Activated CD4-positive, alpha-beta T cell treated with anti-CD3 and anti-CD28 coated beads for 36 hours (primary cell): Measurements from ENCODE around the gene IL36B. TPM values are rescaled to one million over a fixed set of nuclear protein-coding genes. Genes with fewer than 3 reads are reported as not detected.
A peak's percentile ranks its signal among the peaks of the same experiment; 100 is the strongest.

Experiments
- ATAC-seq: fragments of 200-7000 bp; cut with Tn5 transposase; one replicate; pipeline ENCODE4 v1.10.0; 2021; ENCODE audit warnings: mild to moderate bottlenecking, moderate library complexity
- CTCF ChIA-PET: fragments of 350-600 bp; sonication (Branson Sonifier 250); formaldehyde crosslinking; loops from one replicate; lab custom pipeline; 2021; ENCODE audit warnings: antibody characterized with exemption; lab: Charles Lee
- POLR2A ChIA-PET: fragments of 350-600 bp; sonication (Branson Sonifier 250); formaldehyde crosslinking; loops from one replicate; lab custom pipeline; 2021; ENCODE audit warnings: antibody characterized with exemption, inconsistent platforms; lab: Charles Lee
- DNase-seq: peaks from one replicate; pipeline ENCODE4 v3.0.0-alpha.2; 2020
- H3K27ac Mint-ChIP-seq: one replicate; pipeline ENCODE4 v1.8.0; 2021; ENCODE audit warnings: mixed read lengths
- H3K27me3 Mint-ChIP-seq: one replicate; pipeline ENCODE4 v1.8.0; 2021; ENCODE audit warnings: mixed read lengths
- H3K36me3 Mint-ChIP-seq: one replicate; pipeline ENCODE4 v1.8.0; 2021; ENCODE audit warnings: low read depth, mixed read lengths
- H3K4me1 Mint-ChIP-seq: one replicate; pipeline ENCODE4 v1.8.0; 2021; ENCODE audit warnings: mixed read lengths
- H3K4me3 Mint-ChIP-seq: one replicate; pipeline ENCODE4 v1.8.0; 2021; ENCODE audit warnings: mild to moderate bottlenecking, moderate library complexity, mixed read lengths
- H3K9me3 Mint-ChIP-seq: one replicate; pipeline ENCODE4 v1.8.0; 2021; ENCODE audit warnings: low read depth, mixed read lengths
- intact Hi-C, 2 experiments: fragments of 100-400 bp; cut with DNase I in 1 of 2; cut with micrococcal nuclease in 1 of 2; formaldehyde crosslinking; loops; one replicate each; pipeline versions ENCODE4 v1.14.2 to v1.15.1; 2022 to 2024; cut with DNase I, micrococcal nuclease
- total RNA-seq, 2 experiments: library from RNA; stranded (reverse); gene quantifications; one replicate each; pipeline ENCODE4 v1.2.3, GENCODE V29; 2021

The IL36B gene
- total RNA-seq, 2 experiments from 2014 or later, result not detected

DNA sequence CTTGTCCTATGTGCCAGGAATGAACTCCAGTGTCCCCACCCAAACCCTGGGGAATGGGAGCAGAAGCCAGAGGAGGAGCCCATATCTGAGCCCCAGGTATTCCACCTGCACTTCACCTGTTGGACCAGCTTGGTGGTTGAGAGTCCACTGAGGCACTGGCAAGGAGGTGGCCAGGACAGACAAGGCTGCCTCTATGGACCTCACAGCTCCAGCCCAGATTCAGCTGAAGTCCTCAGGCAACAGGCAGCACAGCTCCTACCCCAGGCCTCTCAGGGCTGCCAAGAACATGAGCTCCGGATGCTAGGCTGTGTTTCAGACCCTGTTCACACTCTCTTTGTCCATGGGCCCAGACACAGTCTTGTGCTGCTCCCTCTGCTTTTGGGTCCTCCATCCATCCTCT is 12.2 kb upstream of the IL36B start:
- Mint-ChIP-seq H3K4me1 (no peaks in the 10 kb centered on the region), H3K27ac (no peak overlapping the region), H3K4me3 (no peak overlapping the region), H3K9me3 (no peaks in the 10 kb centered on the region), H3K36me3 (no peaks in the 10 kb centered on the region), H3K27me3 (peaks cover 5% of the 10 kb centered on the region)
- DNase-seq (no peak), ATAC-seq (no peak)
- ChIA-PET CTCF (interaction anchor here (0.7 to 3.2 kb wide), 5 partner anchors 11 to 73 kb away, joined by 3 to 7 read pairs (median 4); no protein-coding TSS in a partner anchor), POLR2A (no interaction called here)
- intact Hi-C loops, result no loop called here

GRCh38 chr2:113064281-113064680 is 11.6 kb upstream of the IL36B start:
- DNase-seq, result no peak
- Mint-ChIP-seq H3K4me1 (no peaks in the 10 kb centered on the region), H3K4me3 (no peak overlapping the region), H3K36me3 (no peaks in the 10 kb centered on the region), H3K27me3 (peaks cover 4% of the 10 kb centered on the region), H3K27ac (no peak overlapping the region), H3K9me3 (no peaks in the 10 kb centered on the region)
- ChIA-PET POLR2A (no interaction called here), CTCF (interaction anchor here (0.7 to 3.2 kb wide), 5 partner anchors 11 to 73 kb away, joined by 3 to 7 read pairs (median 4); no protein-coding TSS in a partner anchor)
- ATAC-seq, result no peak
- intact Hi-C loops, result no loop called here

DNA sequence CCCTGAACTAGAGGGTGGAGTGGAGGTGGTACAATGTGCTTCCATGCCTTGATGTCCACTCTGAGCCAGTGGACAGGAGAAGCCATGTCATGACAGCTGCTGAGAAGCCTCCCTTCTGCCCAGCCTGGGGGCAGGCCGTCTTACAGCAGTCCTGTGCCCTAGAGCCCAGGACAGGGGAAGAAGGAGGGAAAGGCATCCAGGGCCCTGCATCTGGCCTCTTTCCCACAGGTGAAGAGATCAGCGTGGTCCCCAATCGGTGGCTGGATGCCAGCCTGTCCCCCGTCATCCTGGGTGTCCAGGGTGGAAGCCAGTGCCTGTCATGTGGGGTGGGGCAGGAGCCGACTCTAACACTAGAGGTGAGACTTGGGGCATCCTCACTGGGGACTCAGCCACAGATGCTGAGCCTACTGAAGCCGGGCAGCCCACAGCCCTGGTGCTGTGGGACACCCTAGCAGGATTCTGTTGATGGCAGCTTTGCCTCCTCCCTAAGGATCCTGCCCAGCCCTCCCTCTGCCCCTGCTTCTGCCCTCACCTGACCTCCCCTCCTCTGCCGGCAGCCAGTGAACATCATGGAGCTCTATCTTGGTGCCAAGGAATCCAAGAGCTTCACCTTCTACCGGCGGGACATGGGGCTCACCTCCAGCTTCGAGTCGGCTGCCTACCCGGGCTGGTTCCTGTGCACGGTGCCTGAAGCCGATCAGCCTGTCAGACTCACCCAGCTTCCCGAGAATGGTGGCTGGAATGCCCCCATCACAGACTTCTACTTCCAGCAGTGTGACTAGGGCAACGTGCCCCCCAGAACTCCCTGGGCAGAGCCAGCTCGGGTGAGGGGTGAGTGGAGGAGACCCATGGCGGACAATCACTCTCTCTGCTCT is 9.5 kb upstream of the IL36B start:
- ATAC-seq (no peak), DNase-seq (no peak)
- Mint-ChIP-seq H3K4me1 (peaks cover 2% of the 10 kb centered on the region), H3K4me3 (no peak overlapping the region), H3K27ac (no peak overlapping the region), H3K27me3 (peaks cover 2% of the 10 kb centered on the region), H3K36me3 (no peaks in the 10 kb centered on the region), H3K9me3 (no peaks in the 10 kb centered on the region)
- POLR2A ChIA-PET, result no interaction called here
- intact Hi-C loops, result no loop called here
- CTCF ChIA-PET, result interaction anchor here (0.7 to 3.2 kb wide), 2 partner anchors 18 to 120 kb away, joined by 3 to 7 read pairs; no protein-coding TSS in a partner anchor

DNA sequence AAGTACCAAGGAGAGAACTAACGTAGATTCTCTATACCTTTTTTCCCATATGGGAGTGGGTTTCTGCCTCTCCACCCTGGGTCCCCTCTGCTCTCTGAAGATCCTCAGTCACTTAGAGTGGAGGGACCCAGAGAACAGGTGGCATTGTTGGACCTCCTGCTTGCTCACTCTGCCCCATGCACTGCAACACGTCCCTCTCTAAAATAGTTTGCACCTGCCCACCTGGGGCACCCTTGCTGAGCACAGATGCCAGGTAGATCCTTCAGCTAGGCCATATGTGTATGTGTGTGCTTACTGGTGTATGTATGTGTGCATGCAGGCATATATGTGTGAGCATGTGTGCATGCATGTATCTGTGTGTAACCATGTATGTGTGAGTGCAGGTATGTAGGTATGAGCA is 8.6 kb upstream of the IL36B start:
- Mint-ChIP-seq H3K27me3 (peaks cover 2% of the 10 kb centered on the region), H3K4me1 (peaks cover 4% of the 10 kb centered on the region), H3K36me3 (no peaks in the 10 kb centered on the region), H3K27ac (no peak overlapping the region), H3K9me3 (peaks cover 2% of the 10 kb centered on the region), H3K4me3 (no peak overlapping the region)
- POLR2A ChIA-PET, result no interaction called here
- DNase-seq (no peak), ATAC-seq (no peak)
- intact Hi-C loops, result no loop called here
- CTCF ChIA-PET, result no interaction called here

GRCh38 chr2:113060796-113061195 is 8.1 kb upstream of the IL36B start:
- H3K27ac Mint-ChIP-seq, result no peak overlapping the region
- H3K4me3 Mint-ChIP-seq, result no peak overlapping the region
- DNase-seq (no peak), ATAC-seq (no peak)
- peaks cover 6% of the 10 kb centered on the region for H3K4me1 Mint-ChIP-seq
- H3K36me3 Mint-ChIP-seq, result peaks cover 1% of the 10 kb centered on the region
- CTCF ChIA-PET, result no interaction called here
- peaks cover 2% of the 10 kb centered on the region for H3K27me3 Mint-ChIP-seq
- intact Hi-C loops, result no loop called here
- peaks cover 4% of the 10 kb centered on the region for H3K9me3 Mint-ChIP-seq
- POLR2A ChIA-PET, result no interaction called here

DNA sequence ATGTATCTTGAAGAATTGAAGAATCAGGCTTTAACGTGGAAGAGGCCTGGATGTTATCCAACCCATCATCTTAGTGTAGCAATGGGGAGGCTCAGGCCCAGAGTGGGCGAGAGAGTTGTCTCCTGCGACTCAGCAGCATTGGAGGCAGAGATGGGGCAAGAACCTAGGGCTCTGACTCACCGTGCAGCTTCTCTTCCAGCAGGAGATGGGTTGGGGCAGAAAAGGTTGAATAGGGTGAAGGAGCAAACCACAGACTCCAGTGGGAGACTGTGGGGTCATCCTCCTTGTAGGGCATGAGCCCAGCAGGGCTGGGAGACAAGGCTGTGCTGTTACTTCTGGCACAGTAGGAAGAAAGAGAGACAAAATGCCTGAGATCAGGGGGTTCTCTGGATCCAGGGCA is 7.7 kb upstream of the IL36B start:
- H3K36me3 Mint-ChIP-seq, result peaks cover 5% of the 10 kb centered on the region
- H3K27ac Mint-ChIP-seq, result no peak overlapping the region
- DNase-seq (no peak), ATAC-seq (no peak)
- peaks cover 6% of the 10 kb centered on the region for H3K4me1 Mint-ChIP-seq
- POLR2A ChIA-PET, result no interaction called here
- no peak overlapping the region for H3K4me3 Mint-ChIP-seq
- H3K27me3 Mint-ChIP-seq, result peaks cover 2% of the 10 kb centered on the region
- intact Hi-C loops, result no loop called here
- CTCF ChIA-PET, result interaction anchor here (0.6 to 0.9 kb wide), 2 partner anchors 13 to 59 kb away, joined by 3 read pairs; no protein-coding TSS in a partner anchor
- H3K9me3 Mint-ChIP-seq, result peaks cover 5% of the 10 kb centered on the region

DNA sequence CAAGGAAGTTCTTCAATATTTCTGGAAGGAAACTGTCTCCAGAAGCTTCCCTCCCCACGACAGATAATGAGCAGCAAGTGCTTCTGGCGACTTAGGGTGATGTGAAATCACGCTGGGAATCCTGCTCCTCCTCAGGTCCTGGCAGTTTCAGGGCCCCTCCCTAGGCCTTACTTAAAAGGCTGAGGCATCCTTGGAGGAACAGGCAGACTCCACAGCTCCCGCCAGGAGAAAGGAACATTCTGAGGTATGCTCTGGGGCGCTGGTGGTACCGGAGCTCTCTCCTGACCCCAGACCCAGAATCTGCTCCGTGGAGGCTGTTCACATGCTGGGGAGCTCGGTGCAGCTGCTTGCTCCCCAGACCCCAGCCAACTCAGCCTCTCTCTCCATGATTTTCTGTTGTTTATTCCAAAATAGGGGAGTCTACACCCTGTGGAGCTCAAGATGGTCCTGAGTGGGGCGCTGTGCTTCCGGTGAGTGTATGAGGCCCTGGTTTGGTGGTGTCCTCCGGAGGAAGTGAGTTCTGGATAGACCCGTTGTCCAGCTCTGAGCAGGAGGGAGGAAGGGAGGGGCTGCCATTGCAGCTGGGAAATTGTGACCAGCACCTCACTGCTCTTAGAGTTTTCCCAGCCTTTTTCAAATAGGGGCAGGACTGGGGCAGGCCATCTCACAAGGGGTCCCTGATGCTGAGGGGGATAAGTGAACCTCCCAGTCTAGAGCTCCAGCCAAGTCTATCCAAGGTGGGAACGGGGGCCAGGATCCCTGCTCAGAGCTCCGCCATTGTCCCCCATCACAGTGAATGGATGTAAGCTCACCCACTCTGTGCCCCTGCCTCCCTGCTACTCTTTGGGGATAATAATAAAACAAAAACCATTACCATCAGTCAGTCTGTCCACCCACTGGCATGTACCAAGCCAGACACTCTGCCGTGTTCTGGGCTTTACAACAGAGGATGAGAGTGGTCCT is 6.6 kb upstream of the IL36B start, which contains the start of gene IL36RN:
Gene IL36RN (plus strand): TSS at position 201 of the 963 bp plus-strand sequence. CDS start 241 bp downstream, at position 442.
- Mint-ChIP-seq H3K36me3 (peaks cover 7% of the 10 kb centered on the region), H3K4me3 (no peak within 1 kb of the TSS), H3K9me3 (peaks cover 12% of the 10 kb centered on the region), H3K4me1 (peaks cover 6% of the 10 kb centered on the region), H3K27me3 (peaks cover 2% of the 10 kb centered on the region), H3K27ac (no peak within 1 kb of the TSS)
- no peak for DNase-seq
- ChIA-PET CTCF (interaction anchor here (0.9 to 1.0 kb wide), 2 partner anchors 12 to 59 kb away, joined by 3 read pairs; no protein-coding TSS in a partner anchor), POLR2A (interaction anchor here (0.5 to 1.2 kb wide), 2 partner anchors 114 to 267 kb away, joined by 3 to 6 read pairs; partner anchors contain the start of gene PSD4)
- intact Hi-C loops, result no loop called here
- ATAC-seq, result no peak

DNA sequence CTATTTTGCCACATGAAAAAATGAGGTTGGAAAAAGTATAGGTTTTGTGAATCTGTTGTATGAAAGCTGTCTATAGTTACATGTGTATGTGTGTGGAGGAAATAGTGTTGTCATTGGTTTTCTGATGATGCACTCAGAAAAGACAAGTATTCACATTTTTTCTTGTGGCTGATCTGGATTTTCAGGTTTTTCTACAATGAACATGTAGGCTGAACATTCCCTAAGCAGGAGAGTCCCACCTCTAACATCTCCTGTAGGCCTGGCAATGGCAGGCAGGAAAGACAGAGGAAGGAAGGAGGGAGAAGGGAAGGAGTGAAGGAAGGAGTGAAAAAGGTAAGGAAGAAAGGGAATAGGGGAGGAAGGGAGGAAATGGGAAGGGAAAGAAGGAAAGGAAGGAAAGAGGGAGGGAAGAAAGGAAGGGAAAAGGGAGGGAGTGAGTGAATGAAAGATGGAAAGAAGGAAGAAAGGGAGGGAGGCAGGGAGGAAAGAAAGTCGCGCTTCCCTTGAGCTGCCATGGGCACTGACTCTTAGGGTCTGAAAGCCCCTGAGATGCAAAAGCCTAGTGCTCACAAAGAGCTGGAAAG is 5.8 kb upstream of the IL36B start:
- peaks cover 2% of the 10 kb centered on the region for H3K27me3 Mint-ChIP-seq
- no peak overlapping the region for H3K27ac Mint-ChIP-seq
- ChIA-PET POLR2A (interaction anchor here (1.2 kb wide), 1 partner anchor 115 kb away, joined by 6 read pairs; the partner anchor contains the start of gene PSD4), CTCF (interaction anchor here (1.0 kb wide), 1 partner anchor 59 kb away, joined by 3 read pairs; no protein-coding TSS in a partner anchor)
- H3K4me1 Mint-ChIP-seq, result peaks cover 9% of the 10 kb centered on the region
- DNase-seq, result no peak
- no peak overlapping the region for H3K4me3 Mint-ChIP-seq
- no peak for ATAC-seq
- H3K9me3 Mint-ChIP-seq, result peaks cover 19% of the 10 kb centered on the region
- intact Hi-C loops, result no loop called here
- peaks cover 9% of the 10 kb centered on the region for H3K36me3 Mint-ChIP-seq

GRCh38 chr2:113057117-113057516 is 4.5 kb upstream of the IL36B start:
- DNase-seq (no peak), ATAC-seq (no peak)
- Mint-ChIP-seq H3K36me3 (peaks cover 9% of the 10 kb centered on the region), H3K4me1 (peaks cover 9% of the 10 kb centered on the region), H3K27me3 (peaks cover 2% of the 10 kb centered on the region), H3K4me3 (no peak overlapping the region), H3K27ac (no peak overlapping the region), H3K9me3 (peaks cover 21% of the 10 kb centered on the region)
- CTCF ChIA-PET, result interaction anchor here (1.1 to 1.2 kb wide), 2 partner anchors 25 to 115 kb away, joined by 4 read pairs; no protein-coding TSS in a partner anchor
- POLR2A ChIA-PET, result interaction anchor here (0.6 kb wide), 1 partner anchor 294 kb away, joined by 6 read pairs; no protein-coding TSS in a partner anchor
- intact Hi-C loops, result no loop called here

DNA sequence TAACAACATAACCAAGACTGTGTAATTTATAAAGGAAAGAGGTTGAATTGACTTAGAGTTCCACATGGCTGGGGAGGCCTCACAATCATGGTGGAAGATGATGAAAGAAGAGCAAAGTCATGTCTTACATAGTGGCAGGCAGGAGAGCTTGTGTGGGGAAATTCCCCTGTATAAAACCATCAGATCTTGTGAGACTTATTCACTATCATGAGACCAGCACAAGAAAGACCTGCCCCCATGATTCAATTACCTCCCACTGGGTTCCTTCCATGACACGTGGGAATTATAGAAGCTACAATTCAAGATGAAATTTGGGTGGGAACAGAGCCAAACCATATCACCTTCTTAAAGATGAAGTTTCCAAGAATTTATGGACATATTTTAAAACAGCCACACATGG is 3.9 kb upstream of the IL36B start:
- intact Hi-C loops, result no loop called here
- Mint-ChIP-seq H3K9me3 (peaks cover 21% of the 10 kb centered on the region), H3K36me3 (peaks cover 9% of the 10 kb centered on the region), H3K27me3 (peaks cover 2% of the 10 kb centered on the region), H3K4me3 (no peak overlapping the region), H3K27ac (no peak overlapping the region), H3K4me1 (peaks cover 9% of the 10 kb centered on the region)
- ATAC-seq, result peak; percentile 75
- CTCF ChIA-PET, result interaction anchor here (1.1 to 1.2 kb wide), 2 partner anchors 26 to 115 kb away, joined by 4 read pairs; no protein-coding TSS in a partner anchor
- POLR2A ChIA-PET, result interaction anchor here (0.6 kb wide), 1 partner anchor 294 kb away, joined by 6 read pairs; no protein-coding TSS in a partner anchor
- peak; percentile 13 for DNase-seq
